Measurements from ENCODE around the gene BMAL2. TPM values are rescaled to one million over a fixed set of nuclear protein-coding genes. Genes with fewer than 3 reads are reported as not detected.
A peak's percentile ranks its signal among the peaks of the same experiment; 100 is the strongest.

The BMAL2 gene
- total RNA-seq, 1 donor from 2014 or later: 4.2 TPM

GRCh38 chr12:27331291-27331926 is 1.2 kb upstream of the BMAL2 start:
- H3K27ac Mint-ChIP-seq: no peak overlapping the region
- peak; percentile 23 for ATAC-seq (ENCODE audit: low read depth)
- no peaks in the 10 kb centered on the region for H3K9me3 Mint-ChIP-seq
- peaks cover 24% of the 10 kb centered on the region for H3K27me3 Mint-ChIP-seq
- H3K4me1 Mint-ChIP-seq: peaks cover 25% of the 10 kb centered on the region
- peaks cover 6% of the 10 kb centered on the region for H3K36me3 Mint-ChIP-seq (ENCODE audit: low read depth)
- ChIA-PET CTCF (interaction anchor here (1.2 kb wide), 1 partner anchor 23 kb away, joined by 3 read pairs; no protein-coding TSS in a partner anchor), POLR2A (no interaction called here)
- DNase-seq: no peak
- peak overlapping the region; percentile 80 for H3K4me3 Mint-ChIP-seq
- no peak for TF ChIP-seq CTCF (IDR thresholded peaks at IDR 0.05)
- intact Hi-C loops (cut with micrococcal nuclease): loop anchor here (1.0 to 10.0 kb wide), 3 partner anchors 193 to 1217 kb away; partner anchors contain the start of genes CCDC91 and PPFIBP1

GRCh38 chr12:27331927-27332324 is 710 bp upstream of the BMAL2 start:
- Mint-ChIP-seq H3K4me3 (peak overlapping the region; percentile 80), H3K27me3 (peaks cover 24% of the 10 kb centered on the region), H3K4me1 (peaks cover 25% of the 10 kb centered on the region), H3K9me3 (no peaks in the 10 kb centered on the region), H3K36me3 (ENCODE audit: low read depth) (peaks cover 2% of the 10 kb centered on the region), H3K27ac (no peak overlapping the region)
- intact Hi-C loops (cut with micrococcal nuclease): loop anchor here (1.0 to 10.0 kb wide), 5 partner anchors 51 to 1218 kb away; partner anchors contain the start of genes CCDC91, PPFIBP1 and STK38L
- DNase-seq (no peak), ATAC-seq (ENCODE audit: low read depth) (no peak)
- ChIA-PET POLR2A (no interaction called here), CTCF (interaction anchor here (1.2 kb wide), 1 partner anchor 24 kb away, joined by 3 read pairs; no protein-coding TSS in a partner anchor)
- no peak for TF ChIP-seq CTCF (IDR thresholded peaks at IDR 0.05)

- intact Hi-C loops (cut with micrococcal nuclease): loop anchor here (2.0 to 10.0 kb wide), 4 partner anchors 50 to 862 kb away; partner anchors contain the start of genes CCDC91, PPFIBP1 and STK38L
- no peak for TF ChIP-seq CTCF (IDR thresholded peaks at IDR 0.05)
- H3K9me3 Mint-ChIP-seq: no peaks in the 10 kb centered on the region
- no peak overlapping the region for H3K27ac Mint-ChIP-seq
- H3K4me1 Mint-ChIP-seq: peaks cover 25% of the 10 kb centered on the region
- H3K4me3 Mint-ChIP-seq: peak overlapping the region; percentile 80
- ATAC-seq (ENCODE audit: low read depth) (no peak), DNase-seq (no peak)
- CTCF ChIA-PET: no interaction called here
- POLR2A ChIA-PET: no interaction called here
- peaks cover 2% of the 10 kb centered on the region for H3K36me3 Mint-ChIP-seq (ENCODE audit: low read depth)
- H3K27me3 Mint-ChIP-seq: peaks cover 24% of the 10 kb centered on the region
Observed at GRCh38 chr12:27332407-27332713, 276 bp upstream of the BMAL2 start.

GRCh38 chr12:27333403-27334009 is 870 bp downstream of the BMAL2 start:
- intact Hi-C loops (cut with micrococcal nuclease): loop anchor here (2.0 to 10.0 kb wide), 4 partner anchors 49 to 861 kb away; partner anchors contain the start of genes CCDC91, PPFIBP1 and STK38L
- CTCF ChIA-PET: interaction anchor here (1.2 kb wide), 1 partner anchor 51 kb away, joined by 3 read pairs; no protein-coding TSS in a partner anchor
- POLR2A ChIA-PET: no interaction called here
- ATAC-seq (ENCODE audit: low read depth) (peak; percentile 70), DNase-seq (peak; percentile 39)
- Mint-ChIP-seq H3K27ac (no peak overlapping the region), H3K9me3 (no peaks in the 10 kb centered on the region), H3K4me1 (peaks cover 25% of the 10 kb centered on the region), H3K36me3 (ENCODE audit: low read depth) (peaks cover 2% of the 10 kb centered on the region), H3K4me3 (peak overlapping the region; percentile 89), H3K27me3 (peaks cover 24% of the 10 kb centered on the region)
- no peak for TF ChIP-seq CTCF (IDR thresholded peaks at IDR 0.05)

- TF ChIP-seq CTCF (IDR thresholded peaks at IDR 0.05): no peak
- H3K27me3 Mint-ChIP-seq: peaks cover 24% of the 10 kb centered on the region
- peak overlapping the region; percentile 89 for H3K4me3 Mint-ChIP-seq
- ATAC-seq (ENCODE audit: low read depth): no peak
- intact Hi-C loops (cut with micrococcal nuclease): loop anchor here (10.0 kb wide), 2 partner anchors 191 to 861 kb away; partner anchors contain the start of genes CCDC91 and PPFIBP1
- ChIA-PET POLR2A (no interaction called here), CTCF (interaction anchor here (1.2 kb wide), 1 partner anchor 50 kb away, joined by 3 read pairs; no protein-coding TSS in a partner anchor)
- DNase-seq: no peak
- peak overlapping the region; percentile 33 for H3K27ac Mint-ChIP-seq
- H3K36me3 Mint-ChIP-seq (ENCODE audit: low read depth): peaks cover 2% of the 10 kb centered on the region
- H3K4me1 Mint-ChIP-seq: peaks cover 25% of the 10 kb centered on the region
- no peaks in the 10 kb centered on the region for H3K9me3 Mint-ChIP-seq
Observed at GRCh38 chr12:27334042-27334720, 1.5 kb downstream of the BMAL2 start.
